Measurements from ENCODE around the gene MRC2. TPM values are rescaled to one million over a fixed set of nuclear protein-coding genes. Genes with fewer than 3 reads are reported as not detected.

Gene MRC2
- total RNA-seq, 1 donor from 2014 or later, result 127 TPM

DNA sequence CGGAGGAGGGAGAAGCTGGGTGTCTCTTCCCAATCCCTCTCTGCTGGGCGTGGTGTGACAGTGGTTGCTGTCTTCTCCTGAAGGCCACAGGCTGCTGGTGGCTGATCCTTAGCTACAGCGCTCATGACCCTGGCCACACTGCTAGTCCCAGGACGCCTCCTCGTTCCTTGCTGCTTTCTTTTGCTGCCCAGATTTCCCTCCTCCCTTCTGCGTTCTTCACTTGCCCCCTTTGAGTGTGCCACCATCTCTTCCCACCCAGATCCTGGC lies 90.1 kb downstream of the MRC2 start:
- TF ChIP-seq, protein P1, sequence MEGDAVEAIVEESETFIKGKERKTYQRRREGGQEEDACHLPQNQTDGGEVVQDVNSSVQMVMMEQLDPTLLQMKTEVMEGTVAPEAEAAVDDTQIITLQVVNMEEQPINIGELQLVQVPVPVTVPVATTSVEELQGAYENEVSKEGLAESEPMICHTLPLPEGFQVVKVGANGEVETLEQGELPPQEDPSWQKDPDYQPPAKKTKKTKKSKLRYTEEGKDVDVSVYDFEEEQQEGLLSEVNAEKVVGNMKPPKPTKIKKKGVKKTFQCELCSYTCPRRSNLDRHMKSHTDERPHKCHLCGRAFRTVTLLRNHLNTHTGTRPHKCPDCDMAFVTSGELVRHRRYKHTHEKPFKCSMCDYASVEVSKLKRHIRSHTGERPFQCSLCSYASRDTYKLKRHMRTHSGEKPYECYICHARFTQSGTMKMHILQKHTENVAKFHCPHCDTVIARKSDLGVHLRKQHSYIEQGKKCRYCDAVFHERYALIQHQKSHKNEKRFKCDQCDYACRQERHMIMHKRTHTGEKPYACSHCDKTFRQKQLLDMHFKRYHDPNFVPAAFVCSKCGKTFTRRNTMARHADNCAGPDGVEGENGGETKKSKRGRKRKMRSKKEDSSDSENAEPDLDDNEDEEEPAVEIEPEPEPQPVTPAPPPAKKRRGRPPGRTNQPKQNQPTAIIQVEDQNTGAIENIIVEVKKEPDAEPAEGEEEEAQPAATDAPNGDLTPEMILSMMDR (IDR thresholded peaks at IDR 0.05), result no peak
- H3K27me3 ChIP-seq, result no peaks in the 10 kb centered on the region
- intact Hi-C loops (cut with DNase I), result no loop called here
- H3K4me1 ChIP-seq, result no peaks in the 10 kb centered on the region
- no peak for ATAC-seq
- H3K36me3 ChIP-seq, result no peaks in the 10 kb centered on the region
- DNase-seq, result no peak
- no peaks in the 10 kb centered on the region for H3K9me3 ChIP-seq
- no peak overlapping the region for H3K4me3 ChIP-seq
- H3K27ac ChIP-seq, result no peak overlapping the region

DNA sequence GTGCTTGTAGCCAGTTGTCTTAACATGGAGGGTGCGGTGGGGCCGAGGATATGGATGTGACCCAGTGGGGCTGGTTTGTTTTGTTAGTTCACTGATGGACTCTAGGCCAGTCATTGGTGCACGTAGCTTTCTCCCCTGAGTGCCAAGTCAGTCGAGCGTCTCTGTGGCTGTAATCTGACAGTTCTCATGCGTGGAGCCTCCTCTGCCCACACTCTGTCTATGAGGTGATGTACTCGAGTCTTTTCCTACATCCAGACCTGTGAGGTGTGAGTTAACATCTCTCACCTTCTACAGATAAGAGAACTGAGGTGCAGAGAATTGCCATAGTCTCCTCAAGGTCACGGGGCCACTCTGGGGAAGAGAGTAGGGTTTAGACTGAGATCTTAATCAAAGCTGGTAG lies 90.4 kb downstream of the MRC2 start:
- intact Hi-C loops (cut with DNase I), result no loop called here
- Histone ChIP-seq H3K9me3 (no peaks in the 10 kb centered on the region), H3K27ac (no peak overlapping the region), H3K27me3 (no peaks in the 10 kb centered on the region), H3K4me1 (no peaks in the 10 kb centered on the region), H3K36me3 (no peaks in the 10 kb centered on the region), H3K4me3 (no peak overlapping the region)
- TF ChIP-seq, protein P1 (IDR thresholded peaks at IDR 0.05), result no peak
- no peak for ATAC-seq
- DNase-seq, result no peak

DNA sequence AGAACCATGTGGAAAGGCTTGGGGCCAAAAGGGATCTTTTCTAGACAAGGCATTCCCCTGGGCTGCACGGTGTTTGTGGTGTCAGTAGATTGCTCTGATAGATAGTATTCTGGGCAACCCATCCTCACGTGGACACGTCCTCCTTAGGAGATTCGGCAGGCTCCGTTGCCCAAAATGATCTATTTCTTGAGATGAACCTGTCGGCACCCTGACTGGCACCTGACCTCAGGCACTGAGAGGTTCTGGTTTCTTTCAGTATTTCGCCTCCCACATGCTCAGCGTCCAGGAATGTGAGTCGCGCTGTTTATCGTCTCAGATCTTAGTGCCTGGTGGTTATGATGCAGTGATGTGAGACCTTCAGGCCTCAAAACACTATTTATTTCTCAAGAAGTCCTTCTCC lies 91.0 kb downstream of the MRC2 start:
- Histone ChIP-seq H3K27me3 (no peaks in the 10 kb centered on the region), H3K9me3 (no peaks in the 10 kb centered on the region), H3K4me3 (no peak overlapping the region), H3K27ac (no peak overlapping the region), H3K4me1 (no peaks in the 10 kb centered on the region), H3K36me3 (no peaks in the 10 kb centered on the region)
- DNase-seq, result no peak
- TF ChIP-seq, protein P1 (IDR thresholded peaks at IDR 0.05), result no peak
- ATAC-seq, result no peak
- intact Hi-C loops (cut with DNase I), result no loop called here

- no peaks in the 10 kb centered on the region for H3K27me3 ChIP-seq
- H3K27ac ChIP-seq, result no peak overlapping the region
- H3K36me3 ChIP-seq, result no peaks in the 10 kb centered on the region
- ATAC-seq, result no peak
- H3K4me3 ChIP-seq, result no peak overlapping the region
- no peaks in the 10 kb centered on the region for H3K9me3 ChIP-seq
- H3K4me1 ChIP-seq, result no peaks in the 10 kb centered on the region
- intact Hi-C loops (cut with DNase I), result no loop called here
- TF ChIP-seq, protein P1 (IDR thresholded peaks at IDR 0.05), result no peak
- DNase-seq, result no peak
These were observed 92.1 kb downstream of the MRC2 start for GRCh38 chr17:62719586-62719985.

DNA sequence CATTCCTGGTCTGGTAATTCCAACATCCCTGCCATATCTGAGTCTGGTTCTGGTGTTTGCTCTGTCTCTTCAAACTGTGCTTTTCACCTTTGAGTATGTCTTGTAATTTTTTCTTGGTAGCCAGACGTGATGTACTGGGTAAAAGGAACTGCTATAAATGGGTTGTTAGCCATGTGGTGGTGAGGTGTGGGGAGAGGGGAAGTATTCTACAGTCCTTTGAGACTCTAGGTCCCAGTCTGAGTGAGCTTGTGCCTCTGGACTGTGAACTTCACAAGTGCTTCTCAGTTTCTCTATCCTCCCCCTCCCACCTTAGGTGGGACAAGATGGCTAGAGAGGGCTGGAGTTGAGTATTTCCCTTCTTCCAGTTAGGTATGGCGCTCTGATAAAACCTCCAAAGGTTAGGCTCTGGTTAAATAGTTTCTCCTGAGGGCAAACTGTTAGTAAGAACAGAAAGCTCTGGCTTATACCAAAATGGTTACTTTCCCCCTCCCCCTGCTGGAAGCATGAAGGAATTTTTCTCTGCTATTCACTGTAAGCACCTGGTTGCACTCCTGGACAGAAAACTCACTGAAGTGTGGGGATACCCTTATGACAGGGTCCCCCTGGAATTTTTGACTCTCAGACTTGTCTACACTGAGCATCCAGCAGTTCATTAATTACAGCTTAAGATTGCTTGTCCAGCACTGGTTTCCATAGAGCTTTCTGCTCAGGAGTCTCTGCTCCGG lies 92.8 kb downstream of the MRC2 start:
- Histone ChIP-seq H3K27me3 (no peaks in the 10 kb centered on the region), H3K36me3 (no peaks in the 10 kb centered on the region), H3K9me3 (no peaks in the 10 kb centered on the region), H3K4me1 (peaks cover 6% of the 10 kb centered on the region), H3K27ac (no peak overlapping the region), H3K4me3 (no peak overlapping the region)
- TF ChIP-seq, protein P1 (IDR thresholded peaks at IDR 0.05), result peak; percentile 40
- peak; percentile 83 for ATAC-seq
- DNase-seq, result no peak
- intact Hi-C loops (cut with DNase I), result no loop called here

GRCh38 chr17:62722625-62723024 lies 95.2 kb downstream of the MRC2 start:
- no peaks in the 10 kb centered on the region for H3K9me3 ChIP-seq
- no peak for ATAC-seq
- TF ChIP-seq, protein P1 (IDR thresholded peaks at IDR 0.05), result no peak
- no peaks in the 10 kb centered on the region for H3K27me3 ChIP-seq
- DNase-seq, result no peak
- intact Hi-C loops (cut with DNase I), result no loop called here
- no peak overlapping the region for H3K27ac ChIP-seq
- H3K4me1 ChIP-seq, result peaks cover 9% of the 10 kb centered on the region
- H3K36me3 ChIP-seq, result no peaks in the 10 kb centered on the region
- H3K4me3 ChIP-seq, result no peak overlapping the region

Data from upper lobe of right lung (tissue), 1 donor.